Peyer's patch (tissue), 4 donors: ENCODE results near the gene RMND1. TPM values are rescaled to one million over a fixed set of nuclear protein-coding genes. Genes with fewer than 3 reads are reported as not detected.

Source experiments
- DNase-seq, 3 donors: peaks; one replicate each; pipeline ENCODE4 v3.0.0-alpha.2; 2017 to 2019
- H3K27ac ChIP-seq, 4 donors: fragments of 200-600 bp; sonication (generic); one replicate each; pipeline ENCODE4 v1.5.1; 2016 to 2019
- H3K27me3 ChIP-seq, 2 donors: fragments of 200-600 bp; sonication (generic); one replicate each; pipeline ENCODE4 v1.5.1; 2019
- H3K36me3 ChIP-seq, 3 donors: fragments of 200-600 bp; sonication (generic); one replicate each; pipeline ENCODE4 v1.5.1; 2016 to 2019
- H3K4me1 ChIP-seq, 4 donors: fragments of 200-600 bp; sonication (generic); one replicate each; pipeline ENCODE4 v1.5.1; 2016 to 2019
- H3K4me3 ChIP-seq, 4 donors: fragments of 200-600 bp; sonication (generic); 1 replicate in 3 of 4; 2 replicates in 1 of 4; pipeline ENCODE4 v1.5.1; 2016 to 2019; ENCODE audit warnings: mild to moderate bottlenecking in 1 of 4
- H3K9me3 ChIP-seq, 4 donors: fragments of 200-600 bp; sonication (generic); one replicate each; pipeline ENCODE4 v1.5.1; 2016 to 2019; ENCODE audit warnings: mild to moderate bottlenecking in 1 of 4
- CTCF ChIP-seq, 6 experiments: fragments of 450-650 bp in 4 of 6; fragments of 200-600 bp in 2 of 6; sonication (generic) in 1 of 6; IDR thresholded peaks; one replicate each; pipeline ENCODE4 v1.5.1; 2017 to 2019; ENCODE audit warnings: antibody characterized with exemption in 6 of 6, mild to moderate bottlenecking in 3 of 6, moderate library complexity in 1 of 6
- POLR2A ChIP-seq, 2 donors: fragments of 450-650 bp; IDR thresholded peaks; one replicate each; pipeline ENCODE4 v1.5.1; 2017; ENCODE audit warnings: antibody characterized with exemption in 2 of 2, mild to moderate bottlenecking in 2 of 2, moderate library complexity in 2 of 2
- total RNA-seq, 4 donors: library from RNA; depleted of rRNA; stranded (reverse); fragments of >200 nt; gene quantifications; one replicate each; pipeline ENCODE4 v1.1.0, GENCODE V29; 2016

Gene RMND1
- total RNA-seq, 4 donors from 2014 or later, result 18.2 to 50.3 (median 35.6) TPM

- Histone ChIP-seq H3K4me1 (no peaks in the 10 kb centered on the region), H3K36me3 (peaks cover 0 to 66% (median 0%) of the 10 kb centered on the region in 3 donors), H3K9me3 (no peaks in the 10 kb centered on the region), H3K27me3 (no peaks in the 10 kb centered on the region), H3K27ac (no peak overlapping the region), H3K4me3 (no peak overlapping the region)
- no peak for TF ChIP-seq CTCF (IDR thresholded peaks at IDR 0.05)
- TF ChIP-seq POLR2A (IDR thresholded peaks at IDR 0.05), result no peak
- no peak for DNase-seq
Observed at GRCh38 chr6:151428093-151428735, 23.7 kb downstream of the RMND1 start.

GRCh38 chr6:151425561-151425960, 26.4 kb downstream of the RMND1 start:
- H3K9me3 ChIP-seq, result no peaks in the 10 kb centered on the region
- H3K27ac ChIP-seq, result no peak overlapping the region
- H3K4me1 ChIP-seq, result no peaks in the 10 kb centered on the region
- peaks cover 0 to 62% (median 0%) of the 10 kb centered on the region in 3 donors for H3K36me3 ChIP-seq
- TF ChIP-seq POLR2A (IDR thresholded peaks at IDR 0.05) (no peak), CTCF (IDR thresholded peaks at IDR 0.05) (no peak)
- H3K27me3 ChIP-seq, result no peaks in the 10 kb centered on the region
- no peak overlapping the region for H3K4me3 ChIP-seq
- peak in 2 of 3 donors; percentile 54 to 67 for DNase-seq

- no peaks in the 10 kb centered on the region for H3K9me3 ChIP-seq
- no peaks in the 10 kb centered on the region for H3K4me1 ChIP-seq
- H3K27me3 ChIP-seq, result no peaks in the 10 kb centered on the region
- H3K4me3 ChIP-seq, result no peak overlapping the region
- H3K36me3 ChIP-seq, result peaks cover 0 to 66% (median 0%) of the 10 kb centered on the region in 3 donors
- no peak overlapping the region for H3K27ac ChIP-seq
- no peak for DNase-seq
- no peak for TF ChIP-seq POLR2A (IDR thresholded peaks at IDR 0.05)
- no peak for TF ChIP-seq CTCF (IDR thresholded peaks at IDR 0.05)
Observed at GRCh38 chr6:151422981-151423380, 28.9 kb downstream of the RMND1 start.

GRCh38 chr6:151417477-151417876, 34.4 kb downstream of the RMND1 start:
- no peak for DNase-seq
- TF ChIP-seq POLR2A (IDR thresholded peaks at IDR 0.05) (no peak), CTCF (IDR thresholded peaks at IDR 0.05) (no peak)
- no peaks in the 10 kb centered on the region for H3K4me1 ChIP-seq
- H3K9me3 ChIP-seq, result no peaks in the 10 kb centered on the region
- H3K4me3 ChIP-seq, result no peak overlapping the region
- peaks cover 0 to 75% (median 0%) of the 10 kb centered on the region in 3 donors for H3K36me3 ChIP-seq
- H3K27me3 ChIP-seq, result no peaks in the 10 kb centered on the region
- H3K27ac ChIP-seq, result no peak overlapping the region

- TF ChIP-seq CTCF (IDR thresholded peaks at IDR 0.05), result no peak
- no peak for TF ChIP-seq POLR2A (IDR thresholded peaks at IDR 0.05)
- DNase-seq, result no peak
- Histone ChIP-seq H3K9me3 (no peaks in the 10 kb centered on the region), H3K4me1 (no peaks in the 10 kb centered on the region), H3K36me3 (peaks cover 0 to 54% (median 0%) of the 10 kb centered on the region in 3 donors), H3K27ac (no peak overlapping the region), H3K4me3 (no peak overlapping the region), H3K27me3 (no peaks in the 10 kb centered on the region)
Observed at GRCh38 chr6:151414641-151415260, 37.2 kb downstream of the RMND1 start.
